Mesenchymal stem cell (in vitro differentiated cells and primary cell): ENCODE measurements around the gene AUP1.

ENCODE experiments used
- DNase-seq: peaks from one replicate; pipeline ENCODE4 v3.0.0-alpha.2; 2013
- H2AFZ ChIP-seq: one replicate; pipeline ENCODE4 v1.6.1; 2013; ENCODE audit warnings: low read depth, mild to moderate bottlenecking, control low read depth, inconsistent platforms, low read length, moderate library complexity
- H2AK5ac ChIP-seq: 2 replicates; pipeline ENCODE4 v1.6.1; 2013; ENCODE audit warnings: low read length, moderate library complexity, mild to moderate bottlenecking, inconsistent platforms; ENCODE audit not compliant: severe bottlenecking
- H2BK120ac ChIP-seq: one replicate; pipeline ENCODE4 v1.6.1; 2013; ENCODE audit warnings: low read depth, mild to moderate bottlenecking, inconsistent platforms, low read length, moderate library complexity
- H2BK12ac ChIP-seq, 2 experiments: one replicate each; pipeline ENCODE4 v1.6.1; 2013; ENCODE audit warnings: inconsistent platforms in 2 of 2, low read length in 2 of 2, mild to moderate bottlenecking in 2 of 2, moderate library complexity in 2 of 2, control low read depth in 1 of 2
- H2BK15ac ChIP-seq: one replicate; pipeline ENCODE4 v1.6.1; 2013; ENCODE audit warnings: mild to moderate bottlenecking, low read depth, inconsistent platforms; ENCODE audit not compliant: poor library complexity, severe bottlenecking
- H2BK5ac ChIP-seq: 2 replicates; pipeline ENCODE4 v1.6.1; 2013; ENCODE audit warnings: low read depth, mild to moderate bottlenecking, low read length, control low read depth, inconsistent platforms; ENCODE audit not compliant: poor library complexity, severe bottlenecking
- H3K14ac ChIP-seq, 2 experiments: one replicate each; pipeline ENCODE4 v1.6.1; 2013; ENCODE audit warnings: inconsistent platforms in 2 of 2, low read length in 2 of 2, control low read depth in 1 of 2, mild to moderate bottlenecking in 1 of 2, moderate library complexity in 1 of 2
- H3K18ac ChIP-seq, 2 experiments: one replicate each; pipeline ENCODE4 v1.6.1; 2013; ENCODE audit warnings: inconsistent platforms in 2 of 2, low read length in 2 of 2, control low read depth in 1 of 2, low read depth in 1 of 2, mild to moderate bottlenecking in 1 of 2
- H3K23ac ChIP-seq, 2 experiments: one replicate each; pipeline ENCODE4 v1.6.1; 2013; ENCODE audit warnings: inconsistent platforms in 2 of 2, low read length in 2 of 2, mild to moderate bottlenecking in 2 of 2, moderate library complexity in 2 of 2, control low read depth in 1 of 2
- H3K27ac ChIP-seq: 2 replicates; pipeline ENCODE4 v1.5.1; 2013; ENCODE audit warnings: mild to moderate bottlenecking, moderate library complexity, low read length, control low read depth, inconsistent platforms; ENCODE audit not compliant: poor library complexity, severe bottlenecking
- H3K27me3 ChIP-seq, 2 experiments: 2 replicates each; pipeline versions ENCODE4 v1.6.1 to v1.7.0; 2013; ENCODE audit warnings: low read length in 2 of 2, mild to moderate bottlenecking in 2 of 2, moderate library complexity in 2 of 2, control low read depth in 1 of 2, inconsistent platforms in 1 of 2; ENCODE audit not compliant: control insufficient read depth in 1 of 2, insufficient read depth in 1 of 2
- H3K36me3 ChIP-seq, 2 experiments: 2 replicates each; pipeline versions ENCODE4 v1.6.1 to v1.7.0; 2013; ENCODE audit warnings: low read length in 2 of 2, control low read depth in 1 of 2, inconsistent platforms in 1 of 2, low read depth in 1 of 2, mild to moderate bottlenecking in 1 of 2; ENCODE audit not compliant: insufficient read depth in 2 of 2, control insufficient read depth in 1 of 2
- H3K4ac ChIP-seq, 2 experiments: one replicate each; pipeline ENCODE4 v1.6.1; 2013; ENCODE audit warnings: inconsistent platforms in 2 of 2, low read length in 2 of 2, mild to moderate bottlenecking in 2 of 2, moderate library complexity in 2 of 2, control low read depth in 1 of 2, low read depth in 1 of 2
- H3K4me1 ChIP-seq: 2 replicates; pipeline ENCODE4 v1.6.1; 2013; ENCODE audit warnings: low read depth, low read length, control low read depth; ENCODE audit not compliant: control insufficient read depth, insufficient read depth
- H3K4me2 ChIP-seq: 2 replicates; pipeline ENCODE4 v1.6.1; 2013; ENCODE audit warnings: low read length, mild to moderate bottlenecking, inconsistent platforms; ENCODE audit not compliant: poor library complexity, severe bottlenecking
- H3K4me3 ChIP-seq, 2 experiments: 2 replicates each; pipeline versions ENCODE4 v1.5.1 to v1.7.0; 2013; ENCODE audit warnings: low read length in 2 of 2, mild to moderate bottlenecking in 2 of 2, control low read depth in 1 of 2, low read depth in 1 of 2; ENCODE audit not compliant: insufficient read depth in 1 of 2
- H3K79me1 ChIP-seq: replicated peaks from 2 replicates; pipeline ENCODE4 v1.6.1; 2013; ENCODE audit warnings: mild to moderate bottlenecking, control low read depth, low read length, inconsistent platforms; ENCODE audit not compliant: poor library complexity, severe bottlenecking
- H3K9ac ChIP-seq: 2 replicates; pipeline ENCODE4 v1.7.0; 2013; ENCODE audit warnings: mild to moderate bottlenecking, low read length, moderate library complexity
- H3K9me3 ChIP-seq: 2 replicates; pipeline ENCODE4 v1.7.0; 2013; ENCODE audit warnings: mild to moderate bottlenecking, low read length; ENCODE audit not compliant: control insufficient read depth
- H4K8ac ChIP-seq: one replicate; pipeline ENCODE4 v1.6.1; 2013; ENCODE audit warnings: inconsistent platforms, mild to moderate bottlenecking, low read length, moderate library complexity
- H4K91ac ChIP-seq: one replicate; pipeline ENCODE4 v1.6.1; 2013; ENCODE audit warnings: mild to moderate bottlenecking, low read length, inconsistent platforms
- WGBS: methylation state at CpG from one replicate; pipeline ENCODE4 v1.1.7; 2013; ENCODE audit warnings: mixed read lengths; 5-methylcytosine and 5-hydroxymethylcytosine counted together

Gene AUP1

DNA sequence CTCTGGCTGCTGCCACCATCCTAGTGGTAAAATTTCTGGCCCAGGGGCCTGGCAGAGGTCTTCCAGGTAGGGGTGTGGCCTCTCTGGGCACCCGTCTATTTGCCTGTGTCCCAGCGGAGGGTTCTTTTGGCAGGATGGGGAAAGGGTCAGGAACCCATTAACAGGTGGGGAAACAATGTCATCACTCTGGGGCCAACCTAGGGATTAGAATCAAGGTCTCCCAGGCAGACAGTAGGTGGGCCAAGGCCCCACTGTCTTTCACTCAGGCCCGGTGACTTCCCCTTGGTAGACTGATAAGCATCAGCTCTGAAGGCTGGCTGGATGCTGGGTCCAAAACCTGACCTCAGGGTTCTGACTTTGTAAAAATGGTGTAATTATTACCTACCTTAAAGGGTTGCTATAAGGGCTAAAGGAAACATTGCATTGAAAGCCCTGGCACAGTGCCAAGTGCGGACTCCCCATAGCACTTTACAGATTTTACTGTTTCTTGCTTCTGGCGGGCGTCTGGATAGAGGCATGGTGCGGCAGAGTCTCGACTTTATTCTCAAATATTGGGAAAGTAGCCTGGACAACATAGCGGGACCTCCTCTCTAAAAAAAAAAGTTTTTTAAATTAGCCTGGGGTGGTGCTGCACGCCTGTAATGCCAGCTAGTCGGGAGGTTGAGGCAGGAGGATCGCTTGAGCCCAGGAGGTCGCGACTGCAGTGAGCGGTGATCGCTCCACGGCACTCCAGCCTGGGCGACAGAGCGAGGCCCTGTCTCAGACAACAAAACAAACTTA is 32.3 kb downstream of the AUP1 start:
- no peak for DNase-seq
- Histone ChIP-seq H4K8ac (no peak overlapping the region), H3K36me3 (peaks cover 16 to 25% of the 10 kb centered on the region in 2 experiments), H3K9me3 (no peaks in the 10 kb centered on the region), H3K23ac (no peak overlapping the region), H2BK12ac (no peak overlapping the region), H3K27ac (no peak overlapping the region), H3K14ac (no peak overlapping the region), H3K79me1 (no peaks in the 10 kb centered on the region), H2BK120ac (no peak overlapping the region), H3K4me3 (peak overlapping the region in 1 of 2 experiments; percentile 77), H2AK5ac (no peak overlapping the region), H3K4ac (no peak overlapping the region), H3K9ac (peak overlapping the region; percentile 77), H3K18ac (no peak overlapping the region), H3K4me2 (no peak overlapping the region), H4K91ac (no peak overlapping the region), H3K27me3 (peaks cover 0 to 53% of the 10 kb centered on the region in 2 experiments), H3K4me1 (peaks cover 29% of the 10 kb centered on the region), H2BK15ac (no peak overlapping the region), H2AFZ (no peak overlapping the region), H2BK5ac (no peak overlapping the region)
- 73% methylated on average over 16 of the region's 19 CpGs for WGBS

DNA sequence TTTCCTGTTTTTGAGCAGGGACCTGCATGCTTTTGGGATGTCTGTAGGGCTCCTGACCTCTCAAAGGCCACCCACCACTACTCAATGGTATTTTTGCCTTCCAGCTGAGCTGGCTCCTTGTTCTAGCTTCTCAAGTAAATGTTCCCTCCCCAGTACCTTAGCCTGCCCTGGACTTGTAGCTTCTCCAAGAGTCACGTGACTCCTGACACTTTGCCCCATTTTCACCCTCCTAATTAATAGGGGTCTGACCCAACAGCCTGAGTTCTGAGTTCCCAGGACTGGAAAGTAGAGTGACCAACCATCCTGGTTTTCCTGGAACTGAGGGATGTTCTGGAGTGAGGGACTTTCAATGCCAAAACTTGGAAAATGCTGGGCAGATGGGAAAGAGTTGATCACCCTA is 34.1 kb downstream of the AUP1 start:
- H2BK15ac ChIP-seq, result no peak overlapping the region
- H3K9me3 ChIP-seq, result no peaks in the 10 kb centered on the region
- no peak overlapping the region for H3K14ac ChIP-seq
- H3K23ac ChIP-seq, result no peak overlapping the region
- no peak overlapping the region for H2BK120ac ChIP-seq
- H3K4me3 ChIP-seq, result no peak overlapping the region
- peaks cover 33 to 42% of the 10 kb centered on the region in 2 experiments for H3K36me3 ChIP-seq
- H3K4me1 ChIP-seq, result peaks cover 27% of the 10 kb centered on the region
- no peak overlapping the region for H3K18ac ChIP-seq
- H2AK5ac ChIP-seq, result no peak overlapping the region
- H3K4me2 ChIP-seq, result no peak overlapping the region
- DNase-seq, result no peak
- no peak overlapping the region for H2AFZ ChIP-seq
- no peak overlapping the region for H3K4ac ChIP-seq
- H3K27me3 ChIP-seq, result peaks cover 0 to 35% of the 10 kb centered on the region in 2 experiments
- no peak overlapping the region for H4K8ac ChIP-seq
- H2BK12ac ChIP-seq, result no peak overlapping the region
- no peak overlapping the region for H3K9ac ChIP-seq
- no CpG with 5 or more reads among the region's 1 CpG for WGBS
- H4K91ac ChIP-seq, result no peak overlapping the region
- H3K27ac ChIP-seq, result no peak overlapping the region
- no peak overlapping the region for H2BK5ac ChIP-seq
- no peaks in the 10 kb centered on the region for H3K79me1 ChIP-seq

DNA sequence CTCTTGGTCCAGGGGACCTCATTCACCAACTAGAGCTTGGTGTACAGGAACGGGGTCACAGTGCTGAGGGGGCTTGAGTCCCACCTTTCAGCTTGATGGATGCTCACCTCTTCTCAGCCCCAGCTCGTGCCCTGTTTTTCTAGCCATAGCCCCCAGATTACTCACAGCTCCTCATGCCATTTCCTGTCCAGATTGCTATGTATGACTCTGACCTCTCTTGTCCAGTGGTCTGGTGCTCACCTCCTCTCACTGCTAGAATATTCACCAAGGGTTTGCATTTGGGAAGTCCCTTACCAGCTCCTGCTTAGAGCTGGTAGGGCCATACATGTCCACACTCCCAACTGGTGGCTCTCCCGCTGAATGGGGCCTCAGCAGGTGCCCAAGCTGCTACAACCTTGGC is 36.0 kb downstream of the AUP1 start:
- H3K4me1 ChIP-seq, result peaks cover 11% of the 10 kb centered on the region

DNA sequence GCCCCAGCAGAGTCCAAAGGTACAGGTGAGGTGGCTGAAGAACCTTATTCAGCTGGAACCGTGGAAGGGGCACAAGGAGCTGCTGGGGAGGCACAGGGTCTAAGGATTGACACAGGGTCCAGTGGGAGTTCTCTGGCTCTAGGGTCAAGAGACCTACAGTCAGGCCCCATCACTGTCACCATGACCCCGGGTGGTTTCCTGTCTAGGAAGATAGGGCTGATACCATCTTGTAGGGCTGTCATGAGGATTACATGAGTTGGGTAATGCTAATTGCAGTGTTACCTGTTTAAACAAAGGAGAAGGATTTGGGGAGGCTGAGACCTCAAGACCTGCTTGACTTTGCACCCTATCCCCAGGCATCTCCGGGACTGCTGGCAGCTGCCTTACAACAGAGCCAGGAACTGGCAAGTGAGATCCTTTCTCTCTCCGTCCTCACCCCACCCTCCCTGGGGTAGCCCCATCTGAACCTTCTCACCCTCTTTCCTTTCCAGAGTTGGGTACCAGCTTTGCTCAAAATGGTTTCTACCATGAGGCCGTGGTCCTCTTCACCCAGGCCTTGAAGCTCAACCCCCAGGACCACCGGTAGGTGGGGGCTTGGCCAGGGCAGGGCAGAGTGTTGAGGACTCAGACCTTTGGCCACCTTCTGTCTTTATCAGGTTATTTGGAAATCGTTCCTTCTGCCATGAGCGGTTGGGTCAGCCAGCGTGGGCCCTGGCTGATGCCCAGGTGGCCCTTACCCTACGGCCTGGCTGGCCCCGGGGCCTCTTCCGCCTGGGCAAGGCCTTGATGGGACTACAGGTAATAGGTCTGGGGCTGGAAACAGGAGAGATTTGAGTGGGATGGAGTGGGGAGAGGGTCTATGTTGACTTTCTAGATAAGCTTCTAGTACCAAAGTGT is 37.6 kb downstream of the AUP1 start:
- peaks cover 9% of the 10 kb centered on the region for H3K79me1 ChIP-seq
- no peak overlapping the region for H3K27ac ChIP-seq
- peaks cover 50 to 67% of the 10 kb centered on the region in 2 experiments for H3K36me3 ChIP-seq
- H3K14ac ChIP-seq, result no peak overlapping the region
- DNase-seq, result no peak
- no peak overlapping the region for H2AK5ac ChIP-seq
- WGBS, result 96% methylated on average over 12 of the region's 12 CpGs
- no peaks in the 10 kb centered on the region for H3K4me1 ChIP-seq
- no peak overlapping the region for H3K18ac ChIP-seq
- H2BK120ac ChIP-seq, result no peak overlapping the region
- H3K4me3 ChIP-seq, result no peak overlapping the region
- no peaks in the 10 kb centered on the region for H3K9me3 ChIP-seq
- H2BK5ac ChIP-seq, result no peak overlapping the region
- no peak overlapping the region for H4K91ac ChIP-seq
- H3K23ac ChIP-seq, result no peak overlapping the region
- H4K8ac ChIP-seq, result no peak overlapping the region
- H3K9ac ChIP-seq, result no peak overlapping the region
- H2AFZ ChIP-seq, result no peak overlapping the region
- H3K4ac ChIP-seq, result no peak overlapping the region
- H3K4me2 ChIP-seq, result no peak overlapping the region
- no peak overlapping the region for H2BK12ac ChIP-seq
- no peak overlapping the region for H2BK15ac ChIP-seq
- H3K27me3 ChIP-seq, result peaks cover 0 to 3% of the 10 kb centered on the region in 2 experiments

More for the DNA sequence above, 36.0 kb downstream of the AUP1 start:
- H3K9ac ChIP-seq, result no peak overlapping the region
- no peak overlapping the region for H2AK5ac ChIP-seq
- no peak overlapping the region for H3K4me2 ChIP-seq
- H4K8ac ChIP-seq, result no peak overlapping the region
- no peak overlapping the region for H3K4ac ChIP-seq
- no peak overlapping the region for H3K14ac ChIP-seq
- no peak overlapping the region for H2AFZ ChIP-seq
- H3K27ac ChIP-seq, result no peak overlapping the region
- H3K9me3 ChIP-seq, result no peaks in the 10 kb centered on the region
- H3K27me3 ChIP-seq, result peaks cover 0 to 19% of the 10 kb centered on the region in 2 experiments
- no peak overlapping the region for H2BK12ac ChIP-seq
- H3K18ac ChIP-seq, result no peak overlapping the region
- no peak overlapping the region for H3K23ac ChIP-seq
- H2BK15ac ChIP-seq, result no peak overlapping the region
- WGBS, result 76% methylated on average over 3 of the region's 3 CpGs
- DNase-seq, result no peak
- H3K36me3 ChIP-seq, result peaks cover 49 to 56% of the 10 kb centered on the region in 2 experiments
- H2BK5ac ChIP-seq, result no peak overlapping the region
- no peak overlapping the region for H4K91ac ChIP-seq
- no peak overlapping the region for H2BK120ac ChIP-seq
- no peak overlapping the region for H3K4me3 ChIP-seq
- H3K79me1 ChIP-seq, result peaks cover 5% of the 10 kb centered on the region
